Stomach smooth muscle (tissue), 2 donors: ENCODE results near the gene SMTNL1.

Experiments
- H3K27ac ChIP-seq: one replicate; pipeline ENCODE4 v1.7.0; 2013; ENCODE audit warnings: mild to moderate bottlenecking, low read length, inconsistent platforms
- H3K27me3 ChIP-seq, 2 donors: one replicate each; pipeline ENCODE4 v1.7.0; 2013; ENCODE audit warnings: low read length in 2 of 2; ENCODE audit not compliant: insufficient read depth in 2 of 2, control insufficient read depth in 1 of 2
- H3K36me3 ChIP-seq, 2 donors: one replicate each; pipeline ENCODE4 v1.7.0; 2013; ENCODE audit warnings: low read length in 2 of 2; ENCODE audit not compliant: control insufficient read depth in 2 of 2, insufficient read depth in 2 of 2
- H3K4me1 ChIP-seq: one replicate; pipeline ENCODE4 v1.7.0; 2013; ENCODE audit warnings: low read length; ENCODE audit not compliant: control insufficient read depth, insufficient read depth
- H3K4me3 ChIP-seq, 2 donors: one replicate each; pipeline ENCODE4 v1.7.0; 2013; ENCODE audit warnings: low read length in 2 of 2
- H3K9ac ChIP-seq, 2 donors: one replicate each; pipeline ENCODE4 v1.7.0; 2013; ENCODE audit warnings: low read length in 2 of 2, mild to moderate bottlenecking in 1 of 2
- H3K9me3 ChIP-seq, 2 donors: one replicate each; pipeline ENCODE4 v1.7.0; 2013; ENCODE audit warnings: low read length in 2 of 2; ENCODE audit not compliant: control insufficient read depth in 2 of 2
- donor health status: healthy.
- donor health status: Pancreatic carcinoma.

Gene SMTNL1

GRCh38 chr11:57566005-57566904 is 28.9 kb downstream of the SMTNL1 start:
- Histone ChIP-seq H3K4me1 (peaks cover 24% of the 10 kb centered on the region), H3K9ac (peak overlapping the region; percentile 51 to 61), H3K36me3 (peaks cover 0 to 2% of the 10 kb centered on the region in 2 donors), H3K27me3 (no peaks in the 10 kb centered on the region), H3K4me3 (peak overlapping the region; percentile 74 to 92), H3K27ac (peak overlapping the region; percentile 70), H3K9me3 (no peaks in the 10 kb centered on the region)

GRCh38 chr11:57566905-57567514 is 29.6 kb downstream of the SMTNL1 start:
- no peaks in the 10 kb centered on the region for H3K36me3 ChIP-seq
- no peaks in the 10 kb centered on the region for H3K9me3 ChIP-seq
- no peaks in the 10 kb centered on the region for H3K27me3 ChIP-seq
- peaks cover 24% of the 10 kb centered on the region for H3K4me1 ChIP-seq
- peak overlapping the region; percentile 72 to 76 for H3K9ac ChIP-seq
- peak overlapping the region; percentile 78 to 92 for H3K4me3 ChIP-seq
- H3K27ac ChIP-seq = peak overlapping the region; percentile 70

- Histone ChIP-seq H3K9ac (peak within 1 kb of the TSS; percentile 72 to 76), H3K36me3 (no peaks in the 10 kb centered on the region), H3K4me3 (peak within 1 kb of the TSS; percentile 78 to 92), H3K27me3 (no peaks in the 10 kb centered on the region), H3K9me3 (no peaks in the 10 kb centered on the region), H3K27ac (peak within 1 kb of the TSS; percentile 70), H3K4me1 (peaks cover 24% of the 10 kb centered on the region)
Observed at GRCh38 chr11:57567515-57568329, 30.3 kb downstream of the SMTNL1 start, which contains the start of gene UBE2L6. TSS of gene UBE2L6 (minus strand) at chr11:57567672. CDS start at chr11:57567611, 61 bp downstream.

GRCh38 chr11:57568330-57568766 is 31.0 kb downstream of the SMTNL1 start:
- H3K27me3 ChIP-seq = no peaks in the 10 kb centered on the region
- H3K4me1 ChIP-seq = peaks cover 24% of the 10 kb centered on the region
- peak overlapping the region; percentile 62 to 75 for H3K9ac ChIP-seq
- no peaks in the 10 kb centered on the region for H3K9me3 ChIP-seq
- peak overlapping the region; percentile 31 for H3K27ac ChIP-seq
- H3K36me3 ChIP-seq = no peaks in the 10 kb centered on the region
- peak overlapping the region; percentile 78 to 92 for H3K4me3 ChIP-seq

GRCh38 chr11:57571606-57572005 is 34.2 kb downstream of the SMTNL1 start:
- H3K27ac ChIP-seq = no peak overlapping the region
- no peak overlapping the region for H3K9ac ChIP-seq
- no peaks in the 10 kb centered on the region for H3K36me3 ChIP-seq
- peaks cover 17% of the 10 kb centered on the region for H3K4me1 ChIP-seq
- H3K9me3 ChIP-seq = no peaks in the 10 kb centered on the region
- H3K27me3 ChIP-seq = no peaks in the 10 kb centered on the region
- H3K4me3 ChIP-seq = no peak overlapping the region

GRCh38 chr11:57574061-57574460 is 36.7 kb downstream of the SMTNL1 start:
- H3K4me3 ChIP-seq = no peak overlapping the region
- H3K27ac ChIP-seq = no peak overlapping the region
- H3K9ac ChIP-seq = no peak overlapping the region
- H3K27me3 ChIP-seq = no peaks in the 10 kb centered on the region
- peaks cover 4% of the 10 kb centered on the region for H3K4me1 ChIP-seq
- H3K9me3 ChIP-seq = no peaks in the 10 kb centered on the region
- H3K36me3 ChIP-seq = no peaks in the 10 kb centered on the region

GRCh38 chr11:57584341-57584740 is 46.9 kb downstream of the SMTNL1 start:
- Histone ChIP-seq H3K27ac (no peak overlapping the region), H3K4me3 (no peak overlapping the region), H3K27me3 (no peaks in the 10 kb centered on the region), H3K4me1 (no peaks in the 10 kb centered on the region), H3K9ac (no peak overlapping the region), H3K36me3 (no peaks in the 10 kb centered on the region), H3K9me3 (no peaks in the 10 kb centered on the region)

- no peak overlapping the region for H3K9ac ChIP-seq
- no peaks in the 10 kb centered on the region for H3K9me3 ChIP-seq
- H3K36me3 ChIP-seq = no peaks in the 10 kb centered on the region
Observed at GRCh38 chr11:57585301-57585700, 47.9 kb downstream of the SMTNL1 start.

GRCh38 chr11:57586711-57587245 is 49.4 kb downstream of the SMTNL1 start:
- H3K4me3 ChIP-seq = no peak overlapping the region
- no peak overlapping the region for H3K27ac ChIP-seq

More at GRCh38 chr11:57585301-57585700, 47.9 kb downstream of the SMTNL1 start:
- no peaks in the 10 kb centered on the region for H3K4me1 ChIP-seq
- H3K27me3 ChIP-seq = no peaks in the 10 kb centered on the region
- H3K27ac ChIP-seq = no peak overlapping the region
- no peak overlapping the region for H3K4me3 ChIP-seq

GRCh38 chr11:57588046-57588710 is 50.8 kb downstream of the SMTNL1 start:
- Histone ChIP-seq H3K36me3 (no peaks in the 10 kb centered on the region), H3K27ac (no peak overlapping the region), H3K9me3 (no peaks in the 10 kb centered on the region)

More at GRCh38 chr11:57586711-57587245, 49.4 kb downstream of the SMTNL1 start:
- Histone ChIP-seq H3K36me3 (no peaks in the 10 kb centered on the region), H3K9me3 (no peaks in the 10 kb centered on the region), H3K27me3 (no peaks in the 10 kb centered on the region), H3K9ac (no peak overlapping the region), H3K4me1 (no peaks in the 10 kb centered on the region)

More at GRCh38 chr11:57588046-57588710, 50.8 kb downstream of the SMTNL1 start:
- Histone ChIP-seq H3K27me3 (no peaks in the 10 kb centered on the region), H3K4me3 (no peak overlapping the region), H3K9ac (no peak overlapping the region), H3K4me1 (no peaks in the 10 kb centered on the region)
